Globus pallidus (tissue), 1 donor: ENCODE results near the gene PCDHGC5.
A peak's percentile ranks its signal among the peaks of the same experiment; 100 is the strongest.

Experiments
- DNase-seq: peaks from one replicate; pipeline ENCODE4 v3.0.0-alpha.2; 2015; ENCODE audit warnings: low spot score

PCDHGC5 gene

DNA sequence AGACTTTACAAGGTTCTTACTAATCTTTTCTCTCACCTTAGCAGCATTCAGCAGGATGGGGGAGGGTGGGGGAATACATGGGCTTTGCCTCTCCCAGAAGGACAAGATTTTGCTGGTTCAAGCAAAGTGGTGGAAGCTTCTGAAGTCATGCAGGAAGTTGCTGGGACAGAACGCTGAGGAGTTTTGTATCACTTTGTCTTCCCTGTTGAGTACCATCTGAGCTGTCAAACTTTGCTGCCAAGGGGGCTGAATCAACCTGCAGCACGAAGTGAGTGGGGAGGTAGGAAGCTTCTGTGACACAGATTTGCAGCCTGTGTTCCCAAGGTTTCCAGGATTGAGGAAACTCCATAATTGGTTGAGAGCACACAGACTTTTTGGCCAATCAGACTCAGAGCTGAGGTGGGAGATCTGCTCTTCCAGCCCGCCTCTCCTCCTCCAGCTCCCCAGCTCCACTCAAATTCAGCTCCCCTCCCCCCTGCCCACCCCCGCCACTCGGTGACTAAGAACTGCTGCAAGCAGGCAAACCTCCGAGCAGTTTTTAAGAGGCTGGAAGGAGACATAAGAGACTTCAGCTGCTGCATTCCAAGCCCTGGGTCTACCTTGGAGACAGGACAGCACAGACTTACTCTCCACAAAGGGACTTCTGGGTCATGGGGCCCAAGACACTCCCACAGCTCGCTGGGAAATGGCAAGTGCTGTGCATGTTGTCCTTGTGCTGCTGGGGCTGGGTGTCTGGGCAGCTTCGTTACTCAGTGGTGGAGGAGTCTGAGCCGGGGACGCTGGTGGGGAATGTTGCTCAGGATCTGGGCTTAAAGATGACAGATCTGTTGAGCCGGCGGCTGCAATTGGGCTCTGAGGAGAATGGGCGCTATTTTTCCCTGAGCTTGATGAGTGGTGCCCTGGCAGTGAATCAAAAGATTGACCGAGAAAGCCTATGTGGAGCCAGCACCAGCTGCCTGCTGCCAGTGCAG lies at the start of gene PCDHGC5:
PCDHGC5 (plus strand) TSS at position 491 of the 971 bp plus-strand sequence; CDS start at position 651, 160 bp downstream.
- peak; percentile 60 for DNase-seq

DNA sequence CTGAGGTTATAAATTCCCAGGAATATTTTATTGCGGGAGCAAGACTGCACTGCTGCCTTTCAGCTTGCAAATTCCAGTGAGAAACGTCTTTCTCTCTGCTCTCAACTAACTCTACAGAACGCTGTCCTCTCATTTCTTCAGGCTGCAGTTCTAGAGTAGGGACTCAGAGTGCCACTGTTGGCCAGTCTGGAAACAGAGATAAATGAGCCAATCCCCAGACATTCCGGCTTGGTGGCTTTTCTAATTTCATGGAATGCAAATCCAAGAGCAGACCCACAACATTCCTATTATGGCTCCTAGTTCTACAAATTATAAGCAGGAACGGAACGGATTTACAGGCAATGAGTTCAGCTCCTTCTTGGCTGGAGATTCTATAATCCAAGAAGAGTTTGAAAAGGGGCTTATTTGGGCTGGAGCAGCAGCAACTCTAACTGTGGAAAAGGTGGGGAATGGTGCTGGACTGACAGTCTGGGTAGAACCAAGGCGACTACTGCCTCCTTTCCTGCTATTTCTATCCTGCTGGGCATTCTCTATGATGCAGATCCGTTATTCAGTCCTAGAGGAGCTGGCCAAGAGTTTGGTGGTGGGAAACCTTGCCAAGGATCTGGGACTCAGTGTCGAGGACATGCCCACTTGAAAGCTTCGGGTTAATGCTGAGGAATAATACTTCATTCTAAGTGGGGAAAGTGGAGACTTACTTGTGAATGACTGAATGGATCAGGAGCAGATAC lies 49.3 kb upstream of the PCDHGC5 start:
- DNase-seq: no peak

DNA sequence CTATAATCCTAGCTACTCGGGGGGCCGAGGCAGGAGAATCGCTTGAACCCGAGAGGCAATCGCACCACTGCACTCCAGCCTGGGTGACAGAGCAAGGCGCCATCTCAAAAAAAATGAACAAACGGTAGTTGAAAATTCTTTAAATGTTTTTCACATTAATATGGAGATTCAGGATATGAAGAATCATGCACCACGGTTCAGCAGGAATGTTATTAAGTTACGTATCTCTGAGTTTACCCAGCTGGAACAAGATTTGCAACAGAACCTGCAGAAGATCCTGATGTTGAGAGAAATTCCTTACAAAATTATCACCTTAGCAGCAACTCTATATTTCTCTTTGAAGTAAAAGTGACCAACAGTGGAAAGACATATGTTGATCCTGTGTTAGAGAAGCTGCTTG lies 48.5 kb upstream of the PCDHGC5 start:
- no peak for DNase-seq

DNA sequence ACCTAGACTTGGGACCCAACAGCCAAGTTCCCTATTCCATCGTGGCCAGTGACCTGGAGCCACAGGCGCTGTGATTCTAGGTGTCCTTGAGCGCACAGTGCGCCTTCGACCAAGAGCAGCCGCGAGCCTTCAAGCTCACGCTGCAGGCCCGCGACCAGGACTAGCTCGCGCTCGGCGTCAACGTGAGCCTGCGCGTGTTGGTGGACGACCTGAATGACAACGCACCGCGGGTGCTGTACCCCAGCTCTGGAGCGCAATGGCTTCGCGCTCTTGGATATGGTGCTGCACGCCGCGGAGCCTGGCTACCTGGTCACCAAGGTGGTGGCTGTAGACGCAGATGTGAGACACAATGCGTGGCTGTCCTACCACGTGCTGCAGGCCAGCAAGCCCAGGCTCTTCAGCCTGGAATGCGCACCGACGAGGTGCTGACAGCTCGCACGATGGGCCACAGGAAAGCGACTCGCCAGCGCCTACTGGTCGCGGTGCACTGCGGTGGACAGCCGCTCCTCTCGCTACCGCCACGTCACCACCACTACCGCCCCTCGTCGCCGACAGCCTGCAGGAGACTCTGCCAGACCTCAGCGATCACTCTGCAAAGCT lies 47.2 kb upstream of the PCDHGC5 start:
- DNase-seq: no peak

DNA sequence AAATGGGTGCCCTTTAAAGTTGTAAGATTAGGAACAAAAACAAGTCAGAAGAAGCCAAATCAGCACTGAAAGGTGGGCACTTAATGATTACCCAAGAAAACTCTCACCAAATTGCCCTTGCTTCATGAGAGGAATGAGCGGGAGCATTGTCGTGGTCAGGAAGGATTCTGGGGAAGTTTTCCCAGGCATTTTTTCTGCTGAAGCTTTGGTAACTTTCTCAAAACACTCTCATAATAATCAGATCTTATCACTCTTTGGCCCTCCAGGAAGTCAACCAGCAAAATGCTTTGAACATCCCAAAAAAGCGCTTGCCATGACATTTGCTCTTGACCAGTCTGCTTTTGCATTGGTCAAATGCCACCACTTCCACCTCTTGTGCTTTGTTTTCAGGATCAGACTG lies 23.5 kb upstream of the PCDHGC5 start:
- no peak for DNase-seq

DNA sequence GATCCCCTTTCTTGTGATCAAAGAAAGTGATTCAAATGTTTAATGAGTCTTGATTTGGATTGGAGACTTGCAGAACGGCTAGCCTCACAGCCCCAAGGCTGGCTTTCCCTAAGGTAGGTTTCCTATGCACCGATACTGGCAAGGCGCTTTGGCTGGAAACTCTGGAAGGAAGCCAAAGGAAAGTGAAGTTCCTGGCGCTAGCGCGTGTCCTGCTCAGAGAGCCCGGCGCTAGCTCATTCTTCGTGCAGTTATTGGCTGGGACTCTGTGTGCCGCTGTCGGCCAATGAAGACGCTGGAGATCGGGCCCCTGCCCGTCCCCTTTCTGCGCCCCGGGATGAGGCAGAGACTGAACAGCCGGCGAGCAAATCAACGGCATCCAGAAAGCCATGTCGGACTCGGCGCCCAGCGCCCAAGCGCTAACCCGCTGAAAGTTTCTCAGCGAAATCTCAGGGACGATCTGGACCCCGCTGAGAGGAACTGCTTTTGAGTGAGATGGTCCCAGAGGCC lies 13.2 kb upstream of the PCDHGC5 start, which contains the start of gene PCDHGC3:
PCDHGC3 (plus strand) TSS at position 342 of the 507 bp plus-strand sequence; CDS start at position 493, 151 bp downstream.
- peak; percentile 85 for DNase-seq

DNA sequence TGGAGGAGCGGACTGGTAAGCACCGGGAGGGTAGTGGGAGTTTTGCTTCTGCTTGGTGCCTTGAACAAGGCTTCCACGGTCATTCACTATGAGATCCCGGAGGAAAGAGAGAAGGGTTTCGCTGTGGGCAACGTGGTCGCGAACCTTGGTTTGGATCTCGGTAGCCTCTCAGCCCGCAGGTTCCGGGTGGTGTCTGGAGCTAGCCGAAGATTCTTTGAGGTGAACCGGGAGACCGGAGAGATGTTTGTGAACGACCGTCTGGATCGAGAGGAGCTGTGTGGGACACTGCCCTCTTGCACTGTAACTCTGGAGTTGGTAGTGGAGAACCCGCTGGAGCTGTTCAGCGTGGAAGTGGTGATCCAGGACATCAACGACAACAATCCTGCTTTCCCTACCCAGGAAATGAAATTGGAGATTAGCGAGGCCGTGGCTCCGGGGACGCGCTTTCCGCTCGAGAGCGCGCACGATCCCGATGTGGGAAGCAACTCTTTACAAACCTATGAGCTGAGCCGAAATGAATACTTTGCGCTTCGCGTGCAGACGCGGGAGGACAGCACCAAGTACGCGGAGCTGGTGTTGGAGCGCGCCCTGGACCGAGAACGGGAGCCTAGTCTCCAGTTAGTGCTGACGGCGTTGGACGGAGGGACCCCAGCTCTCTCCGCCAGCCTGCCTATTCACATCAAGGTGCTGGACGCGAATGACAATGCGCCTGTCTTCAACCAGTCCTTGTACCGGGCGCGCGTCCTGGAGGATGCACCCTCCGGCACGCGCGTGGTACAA lies 12.6 kb upstream of the PCDHGC5 start:
- no peak for DNase-seq

DNA sequence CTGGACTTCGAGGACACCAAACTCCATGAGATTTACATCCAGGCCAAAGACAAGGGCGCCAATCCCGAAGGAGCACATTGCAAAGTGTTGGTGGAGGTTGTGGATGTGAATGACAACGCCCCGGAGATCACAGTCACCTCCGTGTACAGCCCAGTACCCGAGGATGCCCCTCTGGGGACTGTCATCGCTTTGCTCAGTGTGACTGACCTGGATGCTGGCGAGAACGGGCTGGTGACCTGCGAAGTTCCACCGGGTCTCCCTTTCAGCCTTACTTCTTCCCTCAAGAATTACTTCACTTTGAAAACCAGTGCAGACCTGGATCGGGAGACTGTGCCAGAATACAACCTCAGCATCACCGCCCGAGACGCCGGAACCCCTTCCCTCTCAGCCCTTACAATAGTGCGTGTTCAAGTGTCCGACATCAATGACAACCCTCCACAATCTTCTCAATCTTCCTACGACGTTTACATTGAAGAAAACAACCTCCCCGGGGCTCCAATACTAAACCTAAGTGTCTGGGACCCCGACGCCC lies 11.8 kb upstream of the PCDHGC5 start:
- DNase-seq: no peak

DNA sequence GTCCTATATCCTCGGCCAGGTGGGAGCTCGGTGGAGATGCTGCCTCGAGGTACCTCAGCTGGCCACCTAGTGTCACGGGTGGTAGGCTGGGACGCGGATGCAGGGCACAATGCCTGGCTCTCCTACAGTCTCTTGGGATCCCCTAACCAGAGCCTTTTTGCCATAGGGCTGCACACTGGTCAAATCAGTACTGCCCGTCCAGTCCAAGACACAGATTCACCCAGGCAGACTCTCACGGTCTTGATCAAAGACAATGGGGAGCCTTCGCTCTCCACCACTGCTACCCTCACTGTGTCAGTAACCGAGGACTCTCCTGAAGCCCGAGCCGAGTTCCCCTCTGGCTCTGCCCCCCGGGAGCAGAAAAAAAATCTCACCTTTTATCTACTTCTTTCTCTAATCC lies 11.1 kb upstream of the PCDHGC5 start:
- DNase-seq: no peak

DNA sequence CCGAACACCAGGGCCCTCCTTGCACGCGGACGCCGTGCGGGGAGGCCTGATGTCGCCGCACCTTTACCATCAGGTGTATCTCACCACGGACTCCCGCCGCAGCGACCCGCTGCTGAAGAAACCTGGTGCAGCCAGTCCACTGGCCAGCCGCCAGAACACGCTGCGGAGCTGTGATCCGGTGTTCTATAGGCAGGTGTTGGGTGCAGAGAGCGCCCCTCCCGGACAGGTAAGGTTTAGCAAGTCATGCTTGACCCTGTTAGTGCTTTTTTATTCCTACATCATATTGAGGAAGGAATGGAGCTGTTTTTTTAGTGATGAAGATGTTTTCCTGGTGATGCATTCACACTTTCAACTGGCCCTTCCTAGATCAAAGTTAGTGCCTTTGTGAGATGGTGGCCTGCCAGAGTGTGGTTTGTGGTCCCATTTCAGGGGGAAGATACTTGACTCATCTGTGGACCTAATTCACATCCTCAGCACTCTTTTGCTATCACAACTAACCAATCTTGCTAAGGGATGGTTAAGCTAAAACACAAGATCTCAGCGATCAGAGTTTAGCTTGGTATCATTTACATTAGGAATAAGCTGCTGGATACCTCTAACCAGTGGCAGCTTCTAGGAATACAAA lies 10.4 kb upstream of the PCDHGC5 start:
- DNase-seq: no peak

DNA sequence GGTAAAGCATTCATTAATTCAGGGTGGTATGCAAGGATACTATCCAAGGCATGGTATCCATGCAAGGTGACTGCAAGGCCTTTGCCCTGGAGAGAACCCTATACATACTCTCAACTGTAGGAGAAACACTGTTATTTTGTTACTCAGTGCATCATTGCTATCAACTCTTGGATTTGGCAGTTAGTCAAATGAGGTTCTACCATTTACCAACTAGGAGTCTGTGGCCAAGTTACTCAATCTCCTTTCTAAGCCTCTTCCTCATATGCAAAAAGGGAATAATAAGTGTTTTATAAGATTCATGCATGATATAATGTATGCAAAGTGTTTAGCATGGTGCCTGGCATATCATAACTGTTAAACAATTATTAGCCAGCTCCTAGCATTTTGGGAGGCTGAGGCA lies 9.1 kb upstream of the PCDHGC5 start:
- no peak for DNase-seq

DNA sequence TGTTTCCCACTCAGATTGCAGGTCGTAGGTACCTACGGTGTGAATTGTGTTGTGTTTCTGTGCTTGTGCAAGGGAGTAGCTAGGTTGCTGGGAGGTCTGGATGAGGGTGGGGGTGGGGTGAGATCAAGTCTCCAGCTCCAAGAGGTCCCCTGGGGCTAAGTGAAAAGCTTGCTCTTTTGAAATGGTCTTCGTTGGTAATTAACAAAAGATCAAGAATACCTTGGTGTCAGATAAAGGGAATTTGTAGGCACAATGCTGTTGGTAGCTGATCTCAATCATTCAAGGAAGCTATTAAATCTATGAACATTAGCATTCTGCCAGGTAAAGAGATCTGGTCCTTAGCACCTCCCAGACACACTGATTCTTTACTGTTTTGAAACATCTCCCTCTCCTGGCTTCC lies 5.0 kb upstream of the PCDHGC5 start:
- no peak for DNase-seq

DNA sequence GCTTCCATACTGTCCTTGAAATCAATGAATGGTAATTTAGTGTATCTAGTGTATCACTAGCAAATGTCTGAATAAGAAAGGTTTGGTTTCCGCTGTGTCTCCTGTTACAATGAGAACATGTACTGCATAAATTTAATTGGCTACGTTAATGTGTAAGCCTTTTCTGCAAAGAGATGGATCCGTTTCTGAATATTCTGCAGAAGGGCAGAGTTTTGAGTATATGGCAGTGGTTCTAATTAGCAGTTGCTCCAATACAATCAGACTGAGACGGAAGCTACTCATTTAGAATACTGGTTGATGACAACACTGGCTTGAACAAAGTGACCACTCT lies 4.6 kb upstream of the PCDHGC5 start:
- DNase-seq: no peak

DNA sequence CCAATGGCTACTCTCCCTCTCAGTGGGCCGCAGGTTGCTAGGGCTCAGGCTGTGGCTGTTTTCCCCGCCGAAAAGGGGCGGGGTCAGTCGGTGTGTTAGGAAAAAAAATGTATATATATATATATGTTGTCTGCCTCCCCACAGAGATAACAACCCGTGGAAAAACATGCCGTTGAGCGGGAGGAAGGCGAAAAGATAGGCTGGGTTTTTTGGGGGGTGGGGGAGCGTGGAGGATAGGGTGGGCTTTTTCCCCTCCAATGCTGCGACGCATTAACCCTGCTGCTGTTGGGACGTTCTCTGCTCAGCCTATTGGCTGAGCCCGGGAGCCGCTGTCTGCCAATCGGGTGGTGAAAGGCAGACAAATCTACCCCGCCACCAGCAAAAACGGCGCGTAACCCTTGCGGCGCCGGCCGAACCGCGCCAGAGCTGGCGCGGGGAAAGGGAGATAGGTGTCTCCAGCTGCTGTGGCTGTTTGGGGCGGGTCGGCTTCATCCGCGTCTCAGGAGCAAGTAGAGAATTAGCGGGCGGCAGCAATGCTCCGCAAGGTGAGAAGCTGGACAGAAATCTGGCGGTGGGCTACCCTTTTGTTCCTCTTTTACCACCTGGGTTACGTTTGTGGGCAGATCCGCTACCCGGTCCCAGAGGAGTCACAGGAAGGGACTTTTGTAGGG lies 4.1 kb upstream of the PCDHGC5 start, which contains the start of gene PCDHGC4:
PCDHGC4 (plus strand) TSS at position 390 of the 671 bp plus-strand sequence; CDS start at position 534, 144 bp downstream.
- no peak for DNase-seq

DNA sequence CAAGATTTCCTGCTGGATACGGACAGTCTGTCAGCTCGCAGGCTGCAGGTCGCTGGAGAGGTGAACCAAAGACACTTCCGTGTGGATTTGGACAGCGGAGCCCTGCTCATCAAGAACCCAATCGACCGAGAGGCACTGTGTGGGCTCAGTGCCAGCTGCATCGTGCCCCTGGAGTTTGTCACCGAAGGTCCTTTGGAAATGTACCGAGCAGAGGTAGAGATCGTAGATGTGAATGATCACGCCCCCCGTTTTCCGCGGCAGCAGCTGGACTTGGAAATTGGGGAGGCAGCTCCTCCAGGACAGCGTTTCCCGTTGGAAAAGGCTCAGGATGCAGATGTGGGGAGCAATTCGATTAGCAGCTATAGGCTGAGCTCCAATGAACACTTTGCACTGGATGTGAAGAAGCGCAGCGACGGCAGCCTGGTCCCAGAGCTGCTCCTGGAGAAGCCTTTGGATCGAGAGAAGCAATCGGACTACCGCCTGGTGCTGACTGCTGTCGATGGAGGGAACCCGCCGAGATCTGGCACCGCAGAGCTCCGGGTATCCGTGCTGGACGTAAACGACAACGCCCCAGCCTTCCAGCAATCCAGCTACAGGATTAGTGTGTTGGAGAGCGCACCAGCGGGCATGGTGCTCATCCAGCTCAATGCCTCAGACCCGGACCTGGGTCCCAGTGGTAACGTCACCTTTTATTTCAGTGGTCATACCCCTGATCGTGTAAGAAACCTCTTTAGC lies 3.4 kb upstream of the PCDHGC5 start:
- no peak for DNase-seq

DNA sequence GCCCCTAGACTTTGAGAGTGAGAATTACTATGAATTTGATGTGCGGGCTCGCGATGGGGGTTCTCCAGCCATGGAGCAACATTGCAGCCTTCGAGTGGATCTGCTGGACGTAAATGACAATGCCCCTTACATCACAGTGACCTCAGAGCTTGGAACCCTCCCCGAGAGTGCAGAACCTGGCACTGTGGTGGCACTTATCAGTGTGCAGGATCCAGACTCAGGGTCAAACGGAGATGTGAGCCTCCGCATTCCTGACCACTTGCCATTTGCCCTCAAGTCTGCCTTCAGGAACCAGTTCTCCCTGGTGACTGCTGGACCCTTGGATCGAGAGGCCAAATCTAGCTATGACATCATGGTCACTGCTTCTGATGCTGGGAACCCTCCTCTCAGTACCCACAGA lies 2.8 kb upstream of the PCDHGC5 start:
- no peak for DNase-seq

DNA sequence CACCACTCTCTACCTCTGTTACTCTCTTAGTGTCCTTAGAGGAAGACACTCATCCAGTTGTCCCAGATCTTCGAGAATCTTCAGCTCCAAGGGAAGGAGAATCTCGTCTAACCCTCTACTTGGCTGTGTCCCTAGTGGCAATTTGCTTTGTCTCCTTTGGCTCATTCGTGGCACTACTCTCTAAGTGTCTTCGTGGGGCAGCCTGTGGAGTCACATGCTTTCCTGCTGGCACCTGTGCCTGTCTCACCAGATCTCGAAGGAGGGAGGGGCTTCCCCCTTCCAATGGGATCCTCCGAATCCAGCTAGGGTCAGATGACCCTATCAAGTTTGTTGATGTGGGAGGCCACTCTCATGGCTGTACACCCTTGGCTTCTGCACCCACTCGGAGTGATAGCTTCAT lies 1.8 kb upstream of the PCDHGC5 start:
- DNase-seq: no peak

DNA sequence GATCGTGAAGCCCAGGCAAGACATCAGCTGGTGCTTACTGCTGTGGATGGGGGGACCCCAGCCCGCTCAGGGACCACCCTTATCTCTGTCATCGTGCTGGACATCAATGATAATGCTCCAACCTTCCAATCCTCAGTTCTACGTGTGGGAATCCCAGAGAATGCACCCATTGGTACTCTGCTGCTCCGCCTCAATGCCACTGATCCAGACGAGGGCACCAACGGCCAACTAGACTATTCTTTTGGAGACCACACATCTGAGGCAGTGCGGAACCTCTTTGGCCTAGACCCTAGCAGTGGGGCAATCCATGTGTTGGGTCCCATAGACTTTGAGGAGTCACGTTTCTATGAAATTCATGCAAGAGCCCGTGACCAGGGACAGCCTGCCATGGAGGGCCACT lies 960 bp downstream of the PCDHGC5 start:
- no peak for DNase-seq

DNA sequence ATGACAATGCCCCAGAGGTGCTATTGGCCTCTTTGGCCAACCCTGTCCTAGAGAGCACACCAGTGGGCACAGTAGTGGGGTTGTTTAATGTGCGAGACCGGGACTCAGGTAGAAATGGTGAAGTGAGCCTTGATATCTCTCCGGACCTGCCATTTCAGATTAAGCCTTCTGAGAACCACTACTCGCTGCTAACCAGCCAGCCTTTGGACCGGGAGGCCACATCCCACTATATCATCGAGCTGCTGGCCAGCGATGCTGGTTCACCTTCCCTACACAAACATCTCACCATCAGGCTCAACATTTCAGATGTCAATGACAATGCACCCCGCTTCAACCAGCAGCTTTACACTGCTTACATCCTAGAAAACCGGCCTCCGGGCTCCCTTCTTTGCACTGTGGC lies 1.4 kb downstream of the PCDHGC5 start:
- DNase-seq: no peak

DNA sequence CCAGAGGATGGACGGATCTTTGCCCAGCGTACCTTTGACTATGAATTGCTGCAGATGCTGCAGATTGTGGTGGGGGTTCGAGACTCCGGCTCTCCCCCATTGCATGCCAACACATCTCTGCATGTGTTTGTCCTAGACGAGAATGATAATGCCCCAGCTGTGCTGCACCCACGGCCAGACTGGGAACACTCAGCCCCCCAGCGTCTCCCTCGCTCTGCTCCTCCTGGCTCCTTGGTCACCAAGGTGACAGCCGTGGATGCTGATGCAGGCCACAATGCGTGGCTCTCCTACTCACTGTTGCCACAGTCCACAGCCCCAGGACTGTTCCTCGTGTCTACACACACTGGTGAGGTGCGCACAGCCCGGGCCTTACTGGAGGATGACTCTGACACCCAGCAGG lies 1.9 kb downstream of the PCDHGC5 start:
- no peak for DNase-seq
